Esophagus mucosa (tissue), 1 donor: ENCODE results near the gene SPG7. TPM values are rescaled to one million over a fixed set of nuclear protein-coding genes. Genes with fewer than 3 reads are reported as not detected.
A peak's percentile ranks its signal among the peaks of the same experiment; 100 is the strongest.
"Not testable (repeated sequence)": the region's sequence is repeated elsewhere in the genome, so short reads cannot be mapped to it uniquely, and the experiment has no call there.

ENCODE experiments used
- ATAC-seq: fragments of 200-7000 bp; cut with Tn5 transposase; one replicate; pipeline ENCODE4 v1.9.1; 2020
- total RNA-seq: library from RNA; stranded (reverse); gene quantifications from one replicate; pipeline ENCODE4 v1.2.4, GENCODE V29; 2023
- donor health status: DM: yes; HTN: yes; CAD: no.

The SPG7 gene
- total RNA-seq, 1 donor from 2014 or later = 48.0 TPM

- no peak for ATAC-seq
Observed at GRCh38 chr16:89581045-89581695, 73.0 kb downstream of the SPG7 start.

GRCh38 chr16:89581861-89582563 is 73.8 kb downstream of the SPG7 start:
- ATAC-seq = peak; percentile 76

GRCh38 chr16:89582614-89583196 is 74.5 kb downstream of the SPG7 start:
- ATAC-seq = no peak

- no peak for ATAC-seq
Observed at GRCh38 chr16:89583197-89583894, 75.1 kb downstream of the SPG7 start.

DNA sequence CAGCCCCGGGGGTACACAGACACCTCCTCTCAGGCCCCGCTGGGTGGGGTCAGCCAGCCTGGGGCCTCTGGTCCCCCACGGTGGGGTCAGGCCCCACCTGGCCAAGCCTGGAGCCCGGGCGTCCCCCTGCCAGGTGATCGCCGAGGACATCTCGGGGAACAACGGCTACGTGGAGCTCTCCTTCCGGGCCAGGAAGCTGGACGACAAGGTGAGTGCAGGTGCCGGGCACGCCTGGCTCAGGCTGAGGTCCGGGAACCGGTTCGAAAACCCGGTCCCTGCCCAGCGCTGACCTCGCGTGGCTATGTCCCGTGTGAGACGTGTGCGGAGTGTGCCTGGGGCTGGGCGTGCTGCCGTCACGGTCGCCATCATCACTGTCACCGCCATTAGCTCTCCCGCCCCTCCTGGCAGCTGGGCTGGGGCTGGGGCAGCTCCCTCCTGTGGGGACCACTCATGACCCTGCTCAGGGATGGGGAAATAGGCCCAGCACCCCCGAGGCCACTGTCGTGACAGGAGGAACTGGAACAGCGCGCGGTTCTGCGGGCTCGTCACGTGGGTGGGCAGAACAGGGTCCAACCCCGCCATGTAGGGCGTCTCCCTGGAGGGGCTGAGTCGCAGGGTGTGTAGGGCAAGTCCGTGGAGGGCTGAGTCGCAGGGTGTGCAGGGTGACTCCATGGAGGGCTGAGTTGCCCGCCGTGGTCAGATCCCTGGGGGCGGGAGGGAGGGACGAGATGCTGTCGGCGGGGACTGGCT is 75.9 kb downstream of the SPG7 start:
- ATAC-seq = no peak

GRCh38 chr16:89584768-89585549 is 76.8 kb downstream of the SPG7 start:
- no peak for ATAC-seq

DNA sequence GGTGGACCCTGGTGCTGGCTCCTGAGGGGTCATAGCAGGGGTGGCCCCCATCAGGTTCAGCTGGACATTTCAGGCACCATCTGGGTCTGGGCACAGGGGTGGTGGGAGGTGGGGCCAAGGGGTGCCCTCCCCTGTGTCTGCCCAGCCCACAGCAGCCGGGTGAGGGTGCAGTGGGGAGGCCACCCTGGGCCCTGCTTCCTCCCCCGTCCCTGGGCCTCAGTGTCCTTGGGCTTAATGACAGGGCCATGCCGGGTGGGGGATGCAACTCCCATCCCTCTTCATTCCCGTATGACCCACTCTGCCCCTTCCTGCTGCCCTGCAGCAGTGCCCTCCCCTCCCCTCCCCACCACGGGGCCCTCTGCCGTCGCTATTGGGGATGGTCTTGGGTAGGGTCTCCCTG is 78.0 kb downstream of the SPG7 start:
- no peak for ATAC-seq

DNA sequence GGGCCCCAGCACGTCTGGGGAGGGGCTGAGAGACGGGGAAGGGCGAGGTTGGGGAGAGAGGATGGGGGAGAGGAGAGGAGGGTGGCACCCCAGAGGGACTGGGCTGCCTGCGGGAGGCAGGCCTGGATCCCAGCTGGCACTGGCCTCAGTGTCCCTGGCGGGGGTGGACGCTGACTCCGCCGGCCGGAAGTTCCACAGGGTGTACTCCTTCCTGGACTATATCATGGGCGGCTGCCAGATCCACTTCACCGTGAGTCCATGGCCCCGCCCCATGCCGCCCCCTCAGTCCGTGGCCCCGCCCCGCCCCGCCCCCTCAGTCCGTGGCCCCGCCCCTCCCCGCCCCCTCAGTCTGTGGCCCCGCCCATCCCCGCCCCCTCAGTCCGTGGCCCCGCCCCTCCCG is 78.7 kb downstream of the SPG7 start:
- no peak for ATAC-seq

GRCh38 chr16:89587676-89588075 is 79.5 kb downstream of the SPG7 start:
- ATAC-seq = not testable (repeated sequence)

- ATAC-seq = peak; percentile 4
Observed at GRCh38 chr16:89588413-89589109, 80.4 kb downstream of the SPG7 start.

DNA sequence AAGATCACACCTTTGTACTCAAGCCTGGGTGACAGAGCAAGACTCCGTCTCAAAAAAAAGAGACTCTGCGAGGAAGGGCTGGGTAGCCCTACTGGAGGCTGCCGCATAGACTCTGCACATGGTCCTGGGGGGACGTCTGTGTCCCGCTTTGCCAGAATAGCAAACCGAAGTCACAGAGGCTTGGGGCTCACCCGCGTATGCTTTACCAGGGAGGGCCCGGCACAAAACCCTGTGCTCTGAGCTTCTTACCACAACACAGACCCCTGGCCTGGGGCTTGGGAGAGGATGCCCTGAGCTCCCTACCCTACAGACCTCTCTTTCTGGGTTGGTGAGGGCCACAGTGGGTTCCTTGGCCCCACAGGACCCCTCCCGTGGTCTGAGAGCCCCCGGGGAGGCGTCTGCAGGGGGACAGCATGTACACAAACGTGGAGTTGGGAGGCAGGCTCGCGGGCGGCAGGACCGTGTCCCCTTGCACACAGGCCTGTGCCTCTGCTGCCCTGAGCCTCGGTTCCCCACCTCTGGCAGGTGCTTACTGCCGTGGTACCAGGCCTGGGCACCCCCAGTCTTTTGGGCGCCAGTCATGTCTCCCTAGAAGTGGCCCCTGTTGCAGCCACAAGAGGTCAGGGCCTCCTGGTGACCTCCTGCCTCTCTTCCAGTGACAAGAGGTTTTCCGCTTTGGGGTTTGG is 81.2 kb downstream of the SPG7 start:
- no peak for ATAC-seq

DNA sequence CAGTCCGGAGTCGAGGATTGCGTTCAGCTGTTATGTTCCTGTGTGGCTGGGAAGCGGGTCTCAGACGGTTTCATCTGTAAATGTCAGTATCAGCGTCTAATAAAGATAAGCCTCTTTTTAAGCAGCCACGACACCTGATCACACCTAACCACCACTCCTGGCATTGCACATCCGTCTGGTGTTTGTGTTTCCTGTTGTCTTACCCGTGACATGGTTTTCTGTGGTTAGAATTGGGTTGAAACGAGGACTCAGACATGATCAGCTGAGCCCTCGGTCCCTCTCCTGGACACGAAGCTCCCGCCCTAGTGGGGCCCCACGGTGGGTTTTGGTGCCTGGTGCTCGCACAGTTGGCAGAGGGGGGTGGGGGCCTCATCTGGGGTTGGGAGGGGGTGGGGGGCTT is 85.6 kb downstream of the SPG7 start:
- no peak for ATAC-seq

- ATAC-seq = no peak
Observed at GRCh38 chr16:89595330-89596060, 87.3 kb downstream of the SPG7 start.

DNA sequence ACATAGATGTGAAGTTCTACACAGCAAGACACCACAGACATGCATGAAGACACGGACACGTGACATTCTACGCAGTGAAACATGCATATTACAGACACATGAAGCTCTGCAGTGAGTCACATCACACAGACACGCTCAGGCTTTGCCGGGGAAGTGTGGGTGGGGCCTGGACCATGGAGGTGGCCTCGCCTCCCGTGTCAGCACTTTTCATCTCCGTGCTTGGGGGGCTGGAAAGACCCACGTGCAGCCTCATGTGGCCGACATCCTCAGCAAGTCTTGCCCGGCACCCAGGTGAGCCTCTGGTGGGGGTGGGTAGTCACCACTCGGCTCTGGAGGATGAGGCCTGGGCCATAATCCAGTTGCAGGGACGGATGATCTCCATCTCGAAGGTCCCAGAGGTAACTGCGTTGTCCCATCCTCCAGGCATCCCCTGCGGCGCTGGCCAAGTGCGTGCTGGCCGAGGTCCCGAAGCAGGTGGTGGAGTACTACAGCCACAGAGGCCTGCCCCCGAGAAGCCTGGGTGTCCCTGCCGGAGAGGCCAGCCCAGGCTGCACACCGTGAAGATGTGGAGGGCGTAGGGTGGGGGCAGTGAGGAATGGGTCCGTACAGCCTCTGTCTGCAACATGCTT is 88.0 kb downstream of the SPG7 start:
- no peak for ATAC-seq

DNA sequence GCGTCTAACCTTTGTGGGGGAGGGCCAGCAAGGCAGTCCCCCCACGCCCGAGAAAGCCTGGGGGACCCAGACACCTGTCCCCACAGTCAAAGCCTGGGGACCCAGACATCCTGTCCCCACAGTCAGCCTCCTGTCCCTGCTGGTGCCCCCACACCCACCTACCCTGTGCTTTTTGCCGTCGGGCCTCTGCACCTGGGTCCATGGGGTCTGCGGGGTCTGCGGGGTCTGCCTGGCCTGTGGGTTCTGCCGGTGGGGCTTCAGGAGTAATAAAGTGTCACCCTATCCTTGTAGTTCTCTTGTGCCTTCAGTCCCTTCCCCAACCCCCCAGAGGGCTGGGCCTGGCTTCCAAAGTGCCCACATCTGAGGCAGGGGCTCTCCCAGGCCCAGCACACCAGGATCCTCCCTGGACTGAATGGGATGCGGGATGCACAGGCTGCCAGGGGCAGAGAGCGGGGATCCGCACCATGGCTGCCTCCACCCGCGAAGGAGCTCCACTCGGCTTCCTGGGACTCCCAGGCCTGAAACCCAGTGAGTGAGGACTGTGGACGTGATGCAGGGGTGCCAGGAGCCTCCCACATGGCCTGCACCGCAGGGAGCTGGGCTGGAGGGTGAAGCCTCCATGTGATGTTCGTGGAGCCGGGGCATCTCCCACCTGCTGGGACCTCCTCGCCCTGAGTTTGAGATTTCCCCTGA is 88.9 kb downstream of the SPG7 start:
- ATAC-seq = no peak

- no peak for ATAC-seq
Observed at GRCh38 chr16:89598199-89598598, 90.0 kb downstream of the SPG7 start.

GRCh38 chr16:89599451-89599858 is 91.3 kb downstream of the SPG7 start:
- ATAC-seq = peak; percentile 80

GRCh38 chr16:89599902-89600301 is 91.7 kb downstream of the SPG7 start:
- peak; percentile 47 for ATAC-seq

DNA sequence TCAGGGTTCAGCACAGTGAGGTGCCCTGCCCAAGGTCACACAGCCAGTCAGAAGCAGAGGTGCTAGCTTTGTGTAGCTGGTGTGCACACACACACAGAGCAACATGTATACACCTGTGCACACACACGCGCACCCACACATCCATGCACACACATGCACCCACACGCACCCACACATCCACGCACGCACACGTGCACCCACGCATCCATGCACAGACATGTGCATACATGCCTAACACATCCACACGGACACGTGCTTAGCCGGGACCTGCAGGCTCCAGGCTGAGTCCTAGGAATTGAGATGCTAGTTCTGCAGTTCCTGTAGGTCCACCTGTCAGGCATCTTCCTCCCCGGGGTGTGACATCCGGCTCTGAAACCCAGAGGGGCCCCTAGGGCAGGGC is 92.2 kb downstream of the SPG7 start:
- peak; percentile 35 for ATAC-seq
